ENCODE data around the gene AQR.

DNA sequence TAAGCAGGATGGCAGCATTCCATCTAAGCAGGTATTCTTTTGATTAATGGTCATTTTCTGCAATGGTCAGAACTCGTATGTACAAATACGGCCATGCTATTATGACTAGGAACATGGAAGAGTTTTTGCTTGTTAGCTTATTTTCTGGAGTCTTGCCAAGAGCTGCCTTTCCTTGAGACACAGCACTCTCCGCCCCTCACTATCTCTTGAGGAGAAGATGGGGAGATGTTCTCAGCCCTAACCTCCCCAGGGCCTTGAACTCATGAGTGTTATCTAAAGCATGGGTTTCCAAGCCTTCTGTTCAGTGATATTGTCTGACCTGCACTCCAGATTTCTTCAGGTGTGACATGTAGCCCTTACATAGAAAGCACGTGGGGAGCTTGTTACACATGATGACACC is 108.3 kb downstream of the AQR start:
- TF ChIP-seq, protein P1, sequence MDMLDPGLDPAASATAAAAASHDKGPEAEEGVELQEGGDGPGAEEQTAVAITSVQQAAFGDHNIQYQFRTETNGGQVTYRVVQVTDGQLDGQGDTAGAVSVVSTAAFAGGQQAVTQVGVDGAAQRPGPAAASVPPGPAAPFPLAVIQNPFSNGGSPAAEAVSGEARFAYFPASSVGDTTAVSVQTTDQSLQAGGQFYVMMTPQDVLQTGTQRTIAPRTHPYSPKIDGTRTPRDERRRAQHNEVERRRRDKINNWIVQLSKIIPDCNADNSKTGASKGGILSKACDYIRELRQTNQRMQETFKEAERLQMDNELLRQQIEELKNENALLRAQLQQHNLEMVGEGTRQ (IDR thresholded peaks at IDR 0.05; ENCODE audit: borderline replicate concordance, low read depth, low read length), result no peak
- TF ChIP-seq EZH2phosphoT487 (IDR thresholded peaks at IDR 0.05; ENCODE audit: borderline replicate concordance, low read depth) (no peak), RXRA (IDR thresholded peaks at IDR 0.05; ENCODE audit: borderline replicate concordance, low read depth) (no peak), NFIC (IDR thresholded peaks at IDR 0.05; ENCODE audit: borderline replicate concordance) (no peak)
- TF ChIP-seq, protein P2, sequence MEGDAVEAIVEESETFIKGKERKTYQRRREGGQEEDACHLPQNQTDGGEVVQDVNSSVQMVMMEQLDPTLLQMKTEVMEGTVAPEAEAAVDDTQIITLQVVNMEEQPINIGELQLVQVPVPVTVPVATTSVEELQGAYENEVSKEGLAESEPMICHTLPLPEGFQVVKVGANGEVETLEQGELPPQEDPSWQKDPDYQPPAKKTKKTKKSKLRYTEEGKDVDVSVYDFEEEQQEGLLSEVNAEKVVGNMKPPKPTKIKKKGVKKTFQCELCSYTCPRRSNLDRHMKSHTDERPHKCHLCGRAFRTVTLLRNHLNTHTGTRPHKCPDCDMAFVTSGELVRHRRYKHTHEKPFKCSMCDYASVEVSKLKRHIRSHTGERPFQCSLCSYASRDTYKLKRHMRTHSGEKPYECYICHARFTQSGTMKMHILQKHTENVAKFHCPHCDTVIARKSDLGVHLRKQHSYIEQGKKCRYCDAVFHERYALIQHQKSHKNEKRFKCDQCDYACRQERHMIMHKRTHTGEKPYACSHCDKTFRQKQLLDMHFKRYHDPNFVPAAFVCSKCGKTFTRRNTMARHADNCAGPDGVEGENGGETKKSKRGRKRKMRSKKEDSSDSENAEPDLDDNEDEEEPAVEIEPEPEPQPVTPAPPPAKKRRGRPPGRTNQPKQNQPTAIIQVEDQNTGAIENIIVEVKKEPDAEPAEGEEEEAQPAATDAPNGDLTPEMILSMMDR (IDR thresholded peaks at IDR 0.05), result no peak
